ENCODE data around the gene ADGRB3. TPM values are rescaled to one million over a fixed set of nuclear protein-coding genes. Genes with fewer than 3 reads are reported as not detected.

The ADGRB3 gene
- total and polyA plus RNA-seq, 2 donors from 2014 or later: 0.26 to 2.2 TPM

DNA sequence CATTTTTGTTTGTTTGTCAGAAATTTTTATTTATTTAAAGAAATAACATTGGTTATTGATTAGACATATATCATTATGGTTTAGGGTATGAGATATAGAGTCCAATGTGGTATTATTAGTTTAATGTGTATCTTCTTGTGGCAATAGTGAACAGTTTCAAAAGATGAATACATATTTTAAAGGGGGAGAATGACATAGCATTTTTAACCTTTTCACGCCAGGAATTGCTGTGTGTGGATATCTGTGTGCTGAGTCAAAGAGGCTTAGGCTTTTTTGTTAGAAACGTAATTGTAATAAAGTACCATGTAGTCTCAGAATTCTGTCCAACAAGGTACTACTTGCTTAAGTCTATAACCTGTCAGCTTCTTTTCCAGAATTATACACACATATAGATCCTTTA, 451.6 kb downstream of the ADGRB3 start:
- no peak overlapping the region for H3K27ac ChIP-seq (ENCODE audit: low read depth in 2 of 2, low read length in 2 of 2)
- H3K9me3 ChIP-seq (ENCODE audit: control insufficient read depth in 2 of 3, insufficient read depth in 1 of 3, low read length in 3 of 3): no peaks in the 10 kb centered on the region
- TF ChIP-seq, protein P1, sequence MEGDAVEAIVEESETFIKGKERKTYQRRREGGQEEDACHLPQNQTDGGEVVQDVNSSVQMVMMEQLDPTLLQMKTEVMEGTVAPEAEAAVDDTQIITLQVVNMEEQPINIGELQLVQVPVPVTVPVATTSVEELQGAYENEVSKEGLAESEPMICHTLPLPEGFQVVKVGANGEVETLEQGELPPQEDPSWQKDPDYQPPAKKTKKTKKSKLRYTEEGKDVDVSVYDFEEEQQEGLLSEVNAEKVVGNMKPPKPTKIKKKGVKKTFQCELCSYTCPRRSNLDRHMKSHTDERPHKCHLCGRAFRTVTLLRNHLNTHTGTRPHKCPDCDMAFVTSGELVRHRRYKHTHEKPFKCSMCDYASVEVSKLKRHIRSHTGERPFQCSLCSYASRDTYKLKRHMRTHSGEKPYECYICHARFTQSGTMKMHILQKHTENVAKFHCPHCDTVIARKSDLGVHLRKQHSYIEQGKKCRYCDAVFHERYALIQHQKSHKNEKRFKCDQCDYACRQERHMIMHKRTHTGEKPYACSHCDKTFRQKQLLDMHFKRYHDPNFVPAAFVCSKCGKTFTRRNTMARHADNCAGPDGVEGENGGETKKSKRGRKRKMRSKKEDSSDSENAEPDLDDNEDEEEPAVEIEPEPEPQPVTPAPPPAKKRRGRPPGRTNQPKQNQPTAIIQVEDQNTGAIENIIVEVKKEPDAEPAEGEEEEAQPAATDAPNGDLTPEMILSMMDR (IDR thresholded peaks at IDR 0.05; ENCODE audit: borderline replicate concordance, extremely low read depth, insufficient read depth): no peak
- H3K36me3 ChIP-seq (ENCODE audit: control insufficient read depth in 2 of 3, insufficient read depth in 3 of 3, low read length in 3 of 3): no peaks in the 10 kb centered on the region
- no peak overlapping the region for H3K9ac ChIP-seq (ENCODE audit: low read length in 3 of 3)
- no peak for FAIRE-seq
- H3K4me1 ChIP-seq (ENCODE audit: control insufficient read depth in 2 of 3, insufficient read depth in 2 of 3, low read depth in 1 of 3, low read length in 3 of 3): no peaks in the 10 kb centered on the region
- no peaks in the 10 kb centered on the region for H3K27me3 ChIP-seq (ENCODE audit: control insufficient read depth, insufficient read depth, low read length)
- no peak overlapping the region for H3K4me3 ChIP-seq (ENCODE audit: low read length in 3 of 3)
- intact Hi-C loops (cut with DNase I): no loop called here
- no peak for DNase-seq

GRCh38 chr6:69089539-69089938, 454.5 kb downstream of the ADGRB3 start:
- intact Hi-C loops (cut with DNase I): no loop called here
- TF ChIP-seq, protein P1 (IDR thresholded peaks at IDR 0.05; ENCODE audit: borderline replicate concordance, extremely low read depth, insufficient read depth): no peak
- FAIRE-seq: no peak

GRCh38 chr6:69090132-69090531, 455.1 kb downstream of the ADGRB3 start:
- Histone ChIP-seq H3K9me3 (ENCODE audit: control insufficient read depth in 2 of 3, insufficient read depth in 1 of 3, low read length in 3 of 3) (no peaks in the 10 kb centered on the region), H3K36me3 (ENCODE audit: control insufficient read depth in 2 of 3, insufficient read depth in 3 of 3, low read length in 3 of 3) (no peaks in the 10 kb centered on the region), H3K27me3 (ENCODE audit: control insufficient read depth, insufficient read depth, low read length) (no peaks in the 10 kb centered on the region), H3K27ac (ENCODE audit: low read depth in 2 of 2, low read length in 2 of 2) (no peak overlapping the region), H3K4me3 (ENCODE audit: low read length in 3 of 3) (no peak overlapping the region), H3K4me1 (ENCODE audit: control insufficient read depth in 2 of 3, insufficient read depth in 2 of 3, low read depth in 1 of 3, low read length in 3 of 3) (no peaks in the 10 kb centered on the region), H3K9ac (ENCODE audit: low read length in 3 of 3) (no peak overlapping the region)
- DNase-seq (no peak), FAIRE-seq (no peak)
- intact Hi-C loops (cut with DNase I): no loop called here
- TF ChIP-seq, protein P1 (IDR thresholded peaks at IDR 0.05; ENCODE audit: borderline replicate concordance, extremely low read depth, insufficient read depth): no peak

More at GRCh38 chr6:69089539-69089938, 454.5 kb downstream of the ADGRB3 start:
- no peak for DNase-seq
- Histone ChIP-seq H3K27ac (ENCODE audit: low read depth in 2 of 2, low read length in 2 of 2) (no peak overlapping the region), H3K27me3 (ENCODE audit: control insufficient read depth, insufficient read depth, low read length) (no peaks in the 10 kb centered on the region), H3K9me3 (ENCODE audit: control insufficient read depth in 2 of 3, insufficient read depth in 1 of 3, low read length in 3 of 3) (no peaks in the 10 kb centered on the region), H3K4me3 (ENCODE audit: low read length in 3 of 3) (no peak overlapping the region), H3K36me3 (ENCODE audit: control insufficient read depth in 2 of 3, insufficient read depth in 3 of 3, low read length in 3 of 3) (no peaks in the 10 kb centered on the region), H3K9ac (ENCODE audit: low read length in 3 of 3) (no peak overlapping the region), H3K4me1 (ENCODE audit: control insufficient read depth in 2 of 3, insufficient read depth in 2 of 3, low read depth in 1 of 3, low read length in 3 of 3) (no peaks in the 10 kb centered on the region)

DNA sequence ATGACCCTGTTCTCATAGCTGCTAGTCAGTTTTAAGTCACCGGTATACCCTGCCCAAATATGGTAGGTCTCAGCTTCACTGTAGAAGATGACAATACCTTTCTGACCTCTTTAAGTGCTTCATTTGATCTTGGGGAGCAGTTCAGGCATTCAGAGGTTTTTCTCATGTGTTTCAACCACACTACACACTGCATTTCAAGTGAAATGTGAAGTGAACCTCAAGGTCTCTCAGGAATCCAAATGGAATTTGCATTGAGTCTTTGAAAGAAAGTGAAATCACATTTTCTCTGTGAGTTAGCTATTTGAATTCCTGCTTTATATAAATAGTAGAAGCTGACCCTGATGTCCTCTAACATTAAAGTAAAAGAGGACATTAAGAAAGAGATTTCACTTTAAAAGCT, 461.6 kb downstream of the ADGRB3 start:
- TF ChIP-seq, protein P1 (IDR thresholded peaks at IDR 0.05; ENCODE audit: borderline replicate concordance, extremely low read depth, insufficient read depth): no peak
- H3K4me3 ChIP-seq (ENCODE audit: low read length in 3 of 3): no peak overlapping the region
- no peak overlapping the region for H3K9ac ChIP-seq (ENCODE audit: low read length in 3 of 3)
- H3K27me3 ChIP-seq (ENCODE audit: control insufficient read depth, insufficient read depth, low read length): no peaks in the 10 kb centered on the region
- FAIRE-seq (no peak), DNase-seq (no peak)
- no peak overlapping the region for H3K27ac ChIP-seq (ENCODE audit: low read depth in 2 of 2, low read length in 2 of 2)
- intact Hi-C loops (cut with DNase I): no loop called here
- no peaks in the 10 kb centered on the region for H3K9me3 ChIP-seq (ENCODE audit: control insufficient read depth in 2 of 3, insufficient read depth in 1 of 3, low read length in 3 of 3)
- no peaks in the 10 kb centered on the region for H3K4me1 ChIP-seq (ENCODE audit: control insufficient read depth in 2 of 3, insufficient read depth in 2 of 3, low read depth in 1 of 3, low read length in 3 of 3)
- H3K36me3 ChIP-seq (ENCODE audit: control insufficient read depth in 2 of 3, insufficient read depth in 3 of 3, low read length in 3 of 3): no peaks in the 10 kb centered on the region

All from kidney (tissue), 14 donors.